HUES48 (cell line): ENCODE data around the gene CUBN.
"Not testable (repeated sequence)": the region's sequence is repeated elsewhere in the genome, so short reads cannot be mapped to it uniquely, and the experiment has no call there.

ENCODE experiments used
- H3K27ac ChIP-seq: one replicate; pipeline ENCODE4 v1.7.0; 2013; ENCODE audit warnings: low read depth, low read length, inconsistent platforms
- H3K27me3 ChIP-seq: 2 replicates; pipeline ENCODE4 v1.6.1; 2013; ENCODE audit warnings: mild to moderate bottlenecking, low read length; ENCODE audit not compliant: control insufficient read depth, insufficient read depth
- H3K36me3 ChIP-seq: 2 replicates; pipeline ENCODE4 v1.6.1; 2013; ENCODE audit warnings: low read length; ENCODE audit not compliant: control insufficient read depth, insufficient read depth
- H3K4me1 ChIP-seq: 2 replicates; pipeline ENCODE4 v1.6.1; 2013; ENCODE audit warnings: mild to moderate bottlenecking, low read length; ENCODE audit not compliant: control insufficient read depth, insufficient read depth
- H3K4me3 ChIP-seq: 2 replicates; pipeline ENCODE4 v1.5.1; 2013; ENCODE audit warnings: mild to moderate bottlenecking, low read depth, low read length
- H3K9ac ChIP-seq: 2 replicates; pipeline ENCODE4 v1.6.1; 2013; ENCODE audit warnings: mild to moderate bottlenecking, low read depth, low read length, moderate library complexity
- H3K9me3 ChIP-seq: 2 replicates; pipeline ENCODE4 v1.6.1; 2013; ENCODE audit warnings: low read length; ENCODE audit not compliant: control insufficient read depth, insufficient read depth

CUBN gene

GRCh38 chr10:16828701-16829175, 300.9 kb downstream of the CUBN start:
- Histone ChIP-seq H3K27ac (no peak overlapping the region), H3K9ac (no peak overlapping the region), H3K9me3 (peaks cover 3% of the 10 kb centered on the region; the same call in 1 of the 2 replicates), H3K27me3 (no peaks in the 10 kb centered on the region), H3K4me3 (no peak overlapping the region), H3K36me3 (no peaks in the 10 kb centered on the region), H3K4me1 (no peaks in the 10 kb centered on the region)

GRCh38 chr10:16828114-16828568, 301.5 kb downstream of the CUBN start:
- H3K4me1 ChIP-seq: no peaks in the 10 kb centered on the region
- H3K9me3 ChIP-seq: peaks cover 8% of the 10 kb centered on the region
- H3K36me3 ChIP-seq: no peaks in the 10 kb centered on the region
- no peaks in the 10 kb centered on the region for H3K27me3 ChIP-seq
- H3K9ac ChIP-seq: no peak overlapping the region
- no peak overlapping the region for H3K27ac ChIP-seq
- H3K4me3 ChIP-seq: no peak overlapping the region

GRCh38 chr10:16827474-16827873, 302.1 kb downstream of the CUBN start:
- H3K9me3 ChIP-seq: peaks cover 15% of the 10 kb centered on the region
- not testable (repeated sequence) for H3K9ac ChIP-seq, H3K4me1 ChIP-seq, H3K36me3 ChIP-seq, H3K27me3 ChIP-seq, H3K27ac ChIP-seq, H3K4me3 ChIP-seq

- Histone ChIP-seq H3K9ac (no peak overlapping the region), H3K4me3 (no peak overlapping the region), H3K36me3 (no peaks in the 10 kb centered on the region), H3K27me3 (no peaks in the 10 kb centered on the region), H3K27ac (no peak overlapping the region), H3K9me3 (peaks cover 26% of the 10 kb centered on the region), H3K4me1 (peaks cover 5% of the 10 kb centered on the region; the same call in 1 of the 2 replicates)
These were observed 306.8 kb downstream of the CUBN start for GRCh38 chr10:16822726-16823360.

- Histone ChIP-seq H3K4me3 (no peak overlapping the region), H3K9ac (no peak overlapping the region), H3K9me3 (peaks cover 26% of the 10 kb centered on the region), H3K4me1 (peaks cover 5% of the 10 kb centered on the region; the same call in 1 of the 2 replicates), H3K36me3 (no peaks in the 10 kb centered on the region), H3K27ac (no peak overlapping the region), H3K27me3 (no peaks in the 10 kb centered on the region)
These were observed 307.6 kb downstream of the CUBN start for GRCh38 chr10:16822027-16822426.

GRCh38 chr10:16820421-16820820, 309.2 kb downstream of the CUBN start:
- H3K9ac ChIP-seq: no peak overlapping the region
- H3K4me3 ChIP-seq: no peak overlapping the region
- H3K9me3 ChIP-seq: peaks cover 26% of the 10 kb centered on the region
- H3K36me3 ChIP-seq: no peaks in the 10 kb centered on the region
- no peak overlapping the region for H3K27ac ChIP-seq
- peaks cover 12% of the 10 kb centered on the region for H3K4me1 ChIP-seq
- H3K27me3 ChIP-seq: no peaks in the 10 kb centered on the region

GRCh38 chr10:16820018-16820417, 309.6 kb downstream of the CUBN start:
- peaks cover 12% of the 10 kb centered on the region for H3K4me1 ChIP-seq
- no peaks in the 10 kb centered on the region for H3K27me3 ChIP-seq
- H3K9ac ChIP-seq: no peak overlapping the region
- H3K36me3 ChIP-seq: no peaks in the 10 kb centered on the region
- H3K27ac ChIP-seq: no peak overlapping the region
- H3K9me3 ChIP-seq: peaks cover 26% of the 10 kb centered on the region
- H3K4me3 ChIP-seq: no peak overlapping the region

GRCh38 chr10:16819436-16819835, 310.2 kb downstream of the CUBN start:
- Histone ChIP-seq H3K9me3 (peaks cover 26% of the 10 kb centered on the region), H3K9ac (no peak overlapping the region), H3K36me3 (no peaks in the 10 kb centered on the region), H3K4me3 (no peak overlapping the region), H3K4me1 (peaks cover 12% of the 10 kb centered on the region), H3K27ac (no peak overlapping the region), H3K27me3 (no peaks in the 10 kb centered on the region)

- H3K27ac ChIP-seq: no peak overlapping the region
- no peak overlapping the region for H3K4me3 ChIP-seq
- peaks cover 12% of the 10 kb centered on the region for H3K4me1 ChIP-seq
- H3K36me3 ChIP-seq: no peaks in the 10 kb centered on the region
- no peaks in the 10 kb centered on the region for H3K27me3 ChIP-seq
- peaks cover 26% of the 10 kb centered on the region for H3K9me3 ChIP-seq
- H3K9ac ChIP-seq: no peak overlapping the region
These were observed 310.6 kb downstream of the CUBN start for GRCh38 chr10:16819026-16819425.

GRCh38 chr10:16817125-16818019, 312.2 kb downstream of the CUBN start, which contains the start of gene RSU1:
Gene RSU1 (minus strand): TSS chr10:16817424. CDS start chr10:16817081, 343 bp downstream.
- Histone ChIP-seq H3K9me3 (peaks cover 10% of the 10 kb centered on the region), H3K36me3 (no peaks in the 10 kb centered on the region), H3K4me3 (peak within 1 kb of the TSS; percentile 78), H3K4me1 (peaks cover 12% of the 10 kb centered on the region), H3K27ac (peak within 1 kb of the TSS; percentile 85), H3K9ac (peak within 1 kb of the TSS; percentile 69), H3K27me3 (no peaks in the 10 kb centered on the region)

GRCh38 chr10:16816830-16817124, 312.8 kb downstream of the CUBN start:
- peak overlapping the region; percentile 78 for H3K4me3 ChIP-seq
- H3K9me3 ChIP-seq: peaks cover 4% of the 10 kb centered on the region
- peaks cover 12% of the 10 kb centered on the region for H3K4me1 ChIP-seq
- H3K36me3 ChIP-seq: no peaks in the 10 kb centered on the region
- H3K27ac ChIP-seq: peak overlapping the region; percentile 76
- H3K27me3 ChIP-seq: no peaks in the 10 kb centered on the region
- H3K9ac ChIP-seq: peak overlapping the region; percentile 58
